ENCODE results near the gene ASB16. TPM values are rescaled to one million over a fixed set of nuclear protein-coding genes. Genes with fewer than 3 reads are reported as not detected.

Gene ASB16
- total and polyA plus RNA-seq, 9 of the 15 experiments (the other 6 are each of a cell fraction or from before 2014, with no cell fraction given): 0.03 to 0.07 TPM; not detected in 7

DNA sequence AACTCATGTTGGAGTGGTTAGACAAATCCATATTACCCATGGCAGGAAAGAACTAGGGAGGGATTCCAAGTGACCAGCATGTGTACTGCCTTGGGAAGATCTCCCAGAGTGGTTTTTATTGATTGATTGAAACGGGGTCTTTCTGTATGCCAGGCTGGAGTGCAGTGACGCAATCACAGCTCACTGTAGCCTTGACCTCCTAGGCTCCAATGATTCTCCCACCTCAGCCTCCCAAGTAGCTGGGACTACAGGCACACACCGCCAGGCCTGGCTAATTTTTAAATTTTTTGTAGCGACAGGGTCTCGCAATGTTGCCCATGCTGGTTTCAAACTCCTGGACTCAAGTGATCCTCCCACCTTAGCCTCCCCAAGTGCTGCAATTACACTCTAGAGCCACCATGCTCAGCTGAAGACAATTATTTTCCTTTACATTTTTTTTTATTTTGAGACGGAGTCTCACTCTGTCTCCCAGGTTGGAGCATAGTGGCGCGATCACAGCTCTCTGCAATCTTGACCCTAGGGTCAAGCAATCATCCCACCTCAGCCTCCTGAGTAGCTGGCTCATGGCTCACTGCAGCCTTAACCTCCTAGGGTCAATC, 13.8 kb downstream of the ASB16 start (continued):
- TF ChIP-seq NCOA1 (IDR thresholded peaks at IDR 0.05; ENCODE audit: low read depth) (no peak), RUNX1 (IDR thresholded peaks at IDR 0.05; ENCODE audit: low read depth) (no peak), TOE1 (IDR thresholded peaks at IDR 0.05; ENCODE audit: borderline replicate concordance) (no peak), TOE1 (CRISPR knock-in tag; IDR thresholded peaks at IDR 0.05; ENCODE audit: borderline replicate concordance, low read depth) (no peak), MAFG (tag; conservative IDR thresholded peaks at IDR 0.05) (no peak), SOX6 (IDR thresholded peaks at IDR 0.05) (no peak)
- TF ChIP-seq, protein P1, sequence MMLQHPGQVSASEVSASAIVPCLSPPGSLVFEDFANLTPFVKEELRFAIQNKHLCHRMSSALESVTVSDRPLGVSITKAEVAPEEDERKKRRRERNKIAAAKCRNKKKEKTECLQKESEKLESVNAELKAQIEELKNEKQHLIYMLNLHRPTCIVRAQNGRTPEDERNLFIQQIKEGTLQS (IDR thresholded peaks at IDR 0.05): peak; percentile 44
- TF ChIP-seq, protein P1 (CRISPR knock-in tag; conservative IDR thresholded peaks at IDR 0.05): no peak

DNA sequence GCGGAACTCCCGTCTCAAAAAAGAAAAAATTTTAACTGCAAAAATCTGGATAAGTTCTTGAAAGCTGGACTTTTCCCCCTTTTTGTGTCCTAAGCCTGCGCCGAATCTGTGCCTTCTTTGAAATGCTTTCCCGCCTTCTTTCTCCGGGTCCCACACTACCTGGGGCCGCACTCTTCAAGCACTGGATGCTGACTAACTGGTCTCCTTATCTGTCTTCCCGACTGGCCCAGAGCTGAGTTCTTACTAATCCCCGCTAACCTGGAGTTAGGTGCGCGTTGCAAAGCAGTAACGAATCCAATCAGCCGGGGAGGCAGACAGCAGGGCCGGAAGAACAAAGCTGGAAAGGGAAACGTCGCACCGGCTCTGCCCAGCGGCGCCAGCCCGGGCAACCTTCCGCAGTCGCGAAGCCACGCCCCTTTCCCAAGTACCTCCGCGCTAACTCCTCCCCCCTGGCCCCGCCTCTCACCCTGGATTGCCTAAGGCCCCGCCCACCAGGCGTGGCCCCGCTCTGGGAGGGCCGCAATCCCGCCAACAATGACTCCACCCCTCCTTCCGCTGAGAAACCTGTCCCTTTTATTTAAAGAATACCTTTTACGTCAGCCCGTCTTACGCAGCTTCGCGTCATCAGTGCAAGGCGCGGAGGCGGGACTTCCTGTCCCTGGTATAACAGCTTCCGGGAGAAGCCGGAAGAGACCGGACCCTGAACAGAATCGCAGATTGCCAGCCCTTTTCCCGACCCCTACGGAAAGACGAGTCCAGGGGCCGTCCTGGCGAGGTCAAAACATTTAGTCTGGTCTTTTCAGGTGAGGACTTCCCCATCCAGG, 16.0 kb downstream of the ASB16 start, which contains the start of gene TMUB2:
TMUB2 (plus strand) TSS at position 666 of the 824 bp plus-strand sequence. CDS start 737 bp downstream, outside the sequence.
- WGBS (ENCODE audit: insufficient coverage, low coverage, missing lambda C conversion rate): under 1% methylated on average over 48 of the region's 50 CpGs
- Histone ChIP-seq H3K4me1 (replicated peaks in 1 of 2; ENCODE audit: control insufficient read depth in 2 of 2, insufficient read depth in 2 of 2, low read length in 2 of 2) (peaks cover 13 to 23% of the 10 kb centered on the region in 2 experiments), H3K9me1 (ENCODE audit: control insufficient read depth, insufficient read depth, low read length) (no peaks in the 10 kb centered on the region), H3K9ac (ENCODE audit: insufficient read depth in 1 of 2, low read depth in 2 of 2, low read length in 2 of 2) (peak within 1 kb of the TSS; percentile 95 to 97), H4K20me1 (replicated peaks; ENCODE audit: control insufficient read depth, insufficient read depth, low read length) (0 out of 2 replicates have a peak, but pooled peaks cover 5% of the 10 kb centered on the region), H3K4me3 (peak within 1 kb of the TSS; percentile 93), H3K27me3 (ENCODE audit: control insufficient read depth in 2 of 2, insufficient read depth in 2 of 2, low read length in 2 of 2) (no peaks in the 10 kb centered on the region), H3K36me3 (ENCODE audit: control insufficient read depth, insufficient read depth, low read length) (peaks cover 51% of the 10 kb centered on the region), H3K4me2 (ENCODE audit: insufficient read depth, low read length) (peak within 1 kb of the TSS; percentile 96), H2AFZ (ENCODE audit: low read depth, low read length) (peak within 1 kb of the TSS; percentile 97), H3K9me3 (replicated peaks; ENCODE audit: control insufficient read depth, insufficient read depth, low read depth, low read length) (no peaks in the 10 kb centered on the region), H3K27ac (ENCODE audit: extremely low read depth, low read depth, low read length) (peak within 1 kb of the TSS; percentile 97), H3K79me2 (ENCODE audit: control insufficient read depth, insufficient read depth, low read length) (peaks cover 59% of the 10 kb centered on the region)
- CTCF ChIA-PET (ENCODE audit: low intra/inter-chr PET ratio): no interaction called here
- POLR2A ChIA-PET: interaction anchor here (0.7 to 4.5 kb wide), 26 partner anchors 8 to 242 kb away, joined by 3 to 35 read pairs (median 4); partner anchors contain the start of genes G6PC3 and HDAC5
- in situ Hi-C loops (cut with MboI) (no loop called here), intact Hi-C loops (cut with micrococcal nuclease) (no loop called here)
- DNase-seq (ENCODE audit: extremely low read depth in 1 of 4, low spot score in 3 of 4): peak; percentile 99 to 100 (median 99)
- FAIRE-seq: peak; percentile 98
- BruUV-seq (replicated peaks): TSS peak; percentile 67
- ATAC-seq: peak; percentile 89
- TF ChIP-seq PHF20 (IDR thresholded peaks at IDR 0.05; ENCODE audit: partially characterized antibody) (peak; percentile 73), SIN3B (IDR thresholded peaks at IDR 0.05; ENCODE audit: low read depth) (peak; percentile 66; the same call in 1 of the 2 replicates), EP400 (IDR thresholded peaks at IDR 0.05) (peak; percentile 64), MCM2 (IDR thresholded peaks at IDR 0.05; ENCODE audit: low read depth) (no peak), RB1 (IDR thresholded peaks at IDR 0.05; ENCODE audit: low read depth) (peak; percentile 53; the same call in 1 of the 2 replicates), RBFOX2 (IDR thresholded peaks at IDR 0.05; ENCODE audit: low read depth, low read length) (peak; percentile 84), ZNF707 (CRISPR knock-in tag; conservative IDR thresholded peaks at IDR 0.05) (no peak), ZBED1 (IDR thresholded peaks at IDR 0.05) (peak; percentile 82; the same call in 1 of the 2 replicates)
- TF ChIP-seq, protein P2, sequence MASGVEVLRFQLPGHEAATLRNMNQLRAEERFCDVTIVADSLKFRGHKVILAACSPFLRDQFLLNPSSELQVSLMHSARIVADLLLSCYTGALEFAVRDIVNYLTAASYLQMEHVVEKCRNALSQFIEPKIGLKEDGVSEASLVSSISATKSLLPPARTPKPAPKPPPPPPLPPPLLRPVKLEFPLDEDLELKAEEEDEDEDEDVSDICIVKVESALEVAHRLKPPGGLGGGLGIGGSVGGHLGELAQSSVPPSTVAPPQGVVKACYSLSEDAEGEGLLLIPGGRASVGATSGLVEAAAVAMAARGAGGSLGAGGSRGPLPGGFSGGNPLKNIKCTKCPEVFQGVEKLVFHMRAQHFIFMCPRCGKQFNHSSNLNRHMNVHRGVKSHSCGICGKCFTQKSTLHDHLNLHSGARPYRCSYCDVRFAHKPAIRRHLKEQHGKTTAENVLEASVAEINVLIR (CRISPR knock-in tag; IDR thresholded peaks at IDR 0.05): peak; percentile 92
